ENCODE data around the gene NRBF2. TPM values are rescaled to one million over a fixed set of nuclear protein-coding genes. Genes with fewer than 3 reads are reported as not detected.
"Not testable (repeated sequence)": the region's sequence is repeated elsewhere in the genome, so short reads cannot be mapped to it uniquely, and the experiment has no call there.

NRBF2 gene
- total and polyA plus RNA-seq, 2 donors (not counting 1 experiment from before 2014, with no cell fraction given) = 8.3 to 24.6 TPM

DNA sequence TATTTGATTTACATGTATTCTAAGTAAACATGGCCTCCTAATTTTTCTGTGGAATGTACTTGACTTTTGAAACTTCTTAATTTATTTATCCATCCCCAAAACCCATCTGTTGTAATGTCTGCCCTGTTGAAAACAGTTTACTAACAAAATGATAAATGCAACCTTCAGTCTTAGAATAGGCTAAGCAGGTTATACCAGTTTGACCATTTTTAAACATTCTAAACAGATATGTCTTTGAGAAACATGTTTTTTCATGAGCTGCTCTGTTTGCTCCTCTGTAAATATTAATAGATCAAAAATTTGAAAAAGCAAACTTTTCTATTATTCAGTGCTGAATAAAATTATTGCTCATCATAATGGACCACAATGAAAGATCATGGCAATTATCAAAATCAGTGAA, 33.4 kb upstream of the NRBF2 start:
- Mint-ChIP-seq H3K27me3 (peaks cover 20% of the 10 kb centered on the region), H3K4me3 (no peak overlapping the region), H3K9me3 (ENCODE audit: insufficient read depth) (no peaks in the 10 kb centered on the region), H3K4me1 (no peaks in the 10 kb centered on the region), H3K27ac (no peak overlapping the region)
- no peak overlapping the region for H3K9ac ChIP-seq (ENCODE audit: low read length)
- no peaks in the 10 kb centered on the region for H3K79me2 ChIP-seq (ENCODE audit: control insufficient read depth, insufficient read depth, low read length)
- no peaks in the 10 kb centered on the region for H3K36me3 ChIP-seq (replicated peaks in 1 of 2; ENCODE audit: control extremely low read depth in 1 of 2, control insufficient read depth in 1 of 2, extremely low read depth in 1 of 2, insufficient read depth in 2 of 2, low read length in 1 of 2)
- H4K20me1 ChIP-seq (ENCODE audit: control insufficient read depth, insufficient read depth, low read length, poor library complexity, severe bottlenecking) = no peaks in the 10 kb centered on the region
- ATAC-seq (ENCODE audit: low read depth) = no peak
- H3K4me3 ChIP-seq (ENCODE audit: control extremely low read depth in 1 of 5, extremely low read depth in 1 of 5, insufficient read depth in 1 of 5, low read depth in 2 of 5, low read length in 4 of 5) = no peak overlapping the region
- no peaks in the 10 kb centered on the region for H3K9me3 ChIP-seq (ENCODE audit: control extremely low read depth in 1 of 3, control insufficient read depth in 2 of 3, insufficient read depth in 1 of 3, low read length in 2 of 3)
- TF ChIP-seq, protein P1, sequence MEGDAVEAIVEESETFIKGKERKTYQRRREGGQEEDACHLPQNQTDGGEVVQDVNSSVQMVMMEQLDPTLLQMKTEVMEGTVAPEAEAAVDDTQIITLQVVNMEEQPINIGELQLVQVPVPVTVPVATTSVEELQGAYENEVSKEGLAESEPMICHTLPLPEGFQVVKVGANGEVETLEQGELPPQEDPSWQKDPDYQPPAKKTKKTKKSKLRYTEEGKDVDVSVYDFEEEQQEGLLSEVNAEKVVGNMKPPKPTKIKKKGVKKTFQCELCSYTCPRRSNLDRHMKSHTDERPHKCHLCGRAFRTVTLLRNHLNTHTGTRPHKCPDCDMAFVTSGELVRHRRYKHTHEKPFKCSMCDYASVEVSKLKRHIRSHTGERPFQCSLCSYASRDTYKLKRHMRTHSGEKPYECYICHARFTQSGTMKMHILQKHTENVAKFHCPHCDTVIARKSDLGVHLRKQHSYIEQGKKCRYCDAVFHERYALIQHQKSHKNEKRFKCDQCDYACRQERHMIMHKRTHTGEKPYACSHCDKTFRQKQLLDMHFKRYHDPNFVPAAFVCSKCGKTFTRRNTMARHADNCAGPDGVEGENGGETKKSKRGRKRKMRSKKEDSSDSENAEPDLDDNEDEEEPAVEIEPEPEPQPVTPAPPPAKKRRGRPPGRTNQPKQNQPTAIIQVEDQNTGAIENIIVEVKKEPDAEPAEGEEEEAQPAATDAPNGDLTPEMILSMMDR (IDR thresholded peaks at IDR 0.05) = no peak
- TF ChIP-seq EZH2 (IDR thresholded peaks at IDR 0.05; ENCODE audit: borderline replicate concordance, insufficient read depth, low read depth, low read length, poor library complexity, severe bottlenecking) = no peak
- POLR2A ChIA-PET = no interaction called here
- no peak overlapping the region for H2AFZ ChIP-seq (ENCODE audit: insufficient read depth, low read depth, low read length, poor library complexity, severe bottlenecking)
- no peak overlapping the region for H3K4me2 ChIP-seq (replicated peaks; ENCODE audit: low read depth, low read length, poor library complexity, severe bottlenecking)
- H3K4me1 ChIP-seq (ENCODE audit: control insufficient read depth in 2 of 2, insufficient read depth in 2 of 2, low read length in 2 of 2) = no peaks in the 10 kb centered on the region
- H3K27ac ChIP-seq (ENCODE audit: low read length in 2 of 2) = no peak overlapping the region
- intact Hi-C loops (cut with micrococcal nuclease) = no loop called here
- peaks cover 0 to 3% (median 0%) of the 10 kb centered on the region in 4 experiments for H3K27me3 ChIP-seq (replicated peaks in 1 of 4; ENCODE audit: control extremely low read depth in 1 of 4, control insufficient read depth in 3 of 4, insufficient read depth in 4 of 4, low read length in 3 of 4)
- no peak for DNase-seq
- CTCF ChIA-PET = interaction anchor here (0.9 kb wide), 1 partner anchor 15 kb away, joined by 3 read pairs; no protein-coding TSS in a partner anchor

DNA sequence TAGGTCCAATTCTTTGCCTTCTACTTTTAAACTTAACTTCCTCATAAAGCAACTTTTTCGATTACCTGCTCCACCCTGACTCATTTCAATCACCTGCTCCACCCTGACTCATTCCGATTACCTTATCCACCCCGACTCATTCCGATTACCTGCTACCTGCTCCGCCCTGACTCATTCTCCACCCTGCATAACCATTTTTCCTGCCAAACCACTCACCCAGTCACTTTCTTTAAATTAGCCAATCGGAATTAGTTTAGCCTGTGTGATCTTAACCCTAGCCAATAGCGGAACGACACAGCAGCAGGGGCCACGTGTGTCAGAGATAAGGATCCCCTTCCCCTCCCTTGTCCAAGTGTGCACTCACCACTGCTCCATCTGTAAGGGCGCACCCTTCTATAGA, 32.0 kb upstream of the NRBF2 start:
- POLR2A ChIA-PET; H3K9me3 ChIP-seq (ENCODE audit: control extremely low read depth in 1 of 3, control insufficient read depth in 2 of 3, insufficient read depth in 1 of 3, low read length in 2 of 3); H3K4me3 ChIP-seq (ENCODE audit: control extremely low read depth in 1 of 5, extremely low read depth in 1 of 5, insufficient read depth in 1 of 5, low read depth in 2 of 5, low read length in 4 of 5); H3K79me2 ChIP-seq (ENCODE audit: control insufficient read depth, insufficient read depth, low read length); CTCF ChIA-PET; H3K4me2 ChIP-seq (replicated peaks; ENCODE audit: low read depth, low read length, poor library complexity, severe bottlenecking); H3K9ac ChIP-seq (ENCODE audit: low read length); H3K27me3 ChIP-seq (replicated peaks in 1 of 4; ENCODE audit: control extremely low read depth in 1 of 4, control insufficient read depth in 3 of 4, insufficient read depth in 4 of 4, low read length in 3 of 4); H3K9me3 Mint-ChIP-seq (ENCODE audit: insufficient read depth); ATAC-seq (ENCODE audit: low read depth); H3K4me1 Mint-ChIP-seq; DNase-seq; intact Hi-C loops (cut with micrococcal nuclease); H3K27ac Mint-ChIP-seq; H3K4me1 ChIP-seq (ENCODE audit: control insufficient read depth in 2 of 2, insufficient read depth in 2 of 2, low read length in 2 of 2); H3K4me3 Mint-ChIP-seq; H3K27ac ChIP-seq (ENCODE audit: low read length in 2 of 2); H4K20me1 ChIP-seq (ENCODE audit: control insufficient read depth, insufficient read depth, low read length, poor library complexity, severe bottlenecking); H2AFZ ChIP-seq (ENCODE audit: insufficient read depth, low read depth, low read length, poor library complexity, severe bottlenecking); H3K36me3 ChIP-seq (replicated peaks in 1 of 2; ENCODE audit: control extremely low read depth in 1 of 2, control insufficient read depth in 1 of 2, extremely low read depth in 1 of 2, insufficient read depth in 2 of 2, low read length in 1 of 2): not testable (repeated sequence)
- 86% methylated on average over 9 of the region's 10 CpGs for WGBS (ENCODE audit: insufficient coverage)
- peaks cover 19% of the 10 kb centered on the region for H3K27me3 Mint-ChIP-seq

- H4K20me1 ChIP-seq (ENCODE audit: control insufficient read depth, insufficient read depth, low read length, poor library complexity, severe bottlenecking); H3K4me1 ChIP-seq (ENCODE audit: control insufficient read depth in 2 of 2, insufficient read depth in 2 of 2, low read length in 2 of 2); intact Hi-C loops (cut with micrococcal nuclease); DNase-seq; H3K36me3 ChIP-seq (replicated peaks in 1 of 2; ENCODE audit: control extremely low read depth in 1 of 2, control insufficient read depth in 1 of 2, extremely low read depth in 1 of 2, insufficient read depth in 2 of 2, low read length in 1 of 2); H3K27ac ChIP-seq (ENCODE audit: low read length in 2 of 2); H3K9me3 Mint-ChIP-seq (ENCODE audit: insufficient read depth); H3K27me3 ChIP-seq (replicated peaks in 1 of 4; ENCODE audit: control extremely low read depth in 1 of 4, control insufficient read depth in 3 of 4, insufficient read depth in 4 of 4, low read length in 3 of 4); ATAC-seq (ENCODE audit: low read depth); H3K9me3 ChIP-seq (ENCODE audit: control extremely low read depth in 1 of 3, control insufficient read depth in 2 of 3, insufficient read depth in 1 of 3, low read length in 2 of 3); H3K9ac ChIP-seq (ENCODE audit: low read length); H3K27ac Mint-ChIP-seq; H3K4me3 Mint-ChIP-seq; H3K4me3 ChIP-seq (ENCODE audit: control extremely low read depth in 1 of 5, extremely low read depth in 1 of 5, insufficient read depth in 1 of 5, low read depth in 2 of 5, low read length in 4 of 5); H3K79me2 ChIP-seq (ENCODE audit: control insufficient read depth, insufficient read depth, low read length); H3K4me1 Mint-ChIP-seq; POLR2A ChIA-PET; H3K4me2 ChIP-seq (replicated peaks; ENCODE audit: low read depth, low read length, poor library complexity, severe bottlenecking); H2AFZ ChIP-seq (ENCODE audit: insufficient read depth, low read depth, low read length, poor library complexity, severe bottlenecking): not testable (repeated sequence)
- CTCF ChIA-PET = interaction anchor here (0.7 kb wide), 1 partner anchor 529 kb away, joined by 3 read pairs; no protein-coding TSS in a partner anchor
- 83% methylated on average over 6 of the region's 7 CpGs for WGBS (ENCODE audit: insufficient coverage)
- H3K27me3 Mint-ChIP-seq = peaks cover 23% of the 10 kb centered on the region
Observed at GRCh38 chr10:63102279-63102883, 30.7 kb upstream of the NRBF2 start.
